ENCODE data around the gene WWP2.
"Not testable (repeated sequence)": the region's sequence is repeated elsewhere in the genome, so short reads cannot be mapped to it uniquely, and the experiment has no call there.

WWP2 gene

GRCh38 chr16:69796285-69797118 lies 34.4 kb downstream of the WWP2 start:
- DNase-seq (ENCODE audit: low read depth), result no peak

DNA sequence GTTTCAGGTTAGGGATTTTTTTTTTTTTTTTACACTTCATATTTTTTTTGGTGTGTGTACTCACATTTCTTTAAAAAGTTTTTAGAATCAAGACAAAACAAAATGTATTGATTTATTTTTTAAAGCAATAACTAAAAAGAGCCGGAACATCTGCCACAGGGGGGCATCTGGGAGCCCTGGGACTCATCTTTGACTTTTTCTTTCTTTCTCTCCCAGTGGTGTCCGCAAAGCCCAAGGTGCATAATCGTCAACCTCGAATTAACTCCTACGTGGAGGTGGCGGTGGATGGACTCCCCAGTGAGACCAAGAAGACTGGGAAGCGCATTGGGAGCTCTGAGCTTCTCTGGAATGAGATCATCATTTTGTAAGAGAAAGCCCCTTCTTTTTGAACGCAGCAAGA lies 36.3 kb downstream of the WWP2 start:
- DNase-seq (ENCODE audit: low read depth), result no peak

GRCh38 chr16:69799611-69800031 lies 37.5 kb downstream of the WWP2 start:
- DNase-seq (ENCODE audit: low read depth), result no peak

DNA sequence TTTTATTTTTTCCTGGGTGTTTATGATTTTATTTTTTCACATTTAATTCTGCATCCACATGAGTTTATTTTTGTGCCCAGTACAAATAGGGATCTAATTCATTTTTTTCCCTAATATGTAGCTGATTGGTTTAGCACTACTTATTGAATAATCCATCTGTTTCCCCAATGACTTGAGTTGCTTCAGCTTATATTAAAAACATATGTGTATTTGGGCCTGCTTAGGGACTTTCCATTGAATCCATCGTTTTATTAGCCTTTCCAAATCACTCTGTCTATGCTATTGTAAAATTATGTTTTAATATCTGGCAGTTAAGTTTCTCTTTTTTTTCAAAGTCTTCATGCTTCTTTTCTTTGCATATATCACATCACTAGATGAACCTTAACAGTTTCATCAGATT lies 42.2 kb downstream of the WWP2 start:
- DNase-seq (ENCODE audit: low read depth), result no peak

DNA sequence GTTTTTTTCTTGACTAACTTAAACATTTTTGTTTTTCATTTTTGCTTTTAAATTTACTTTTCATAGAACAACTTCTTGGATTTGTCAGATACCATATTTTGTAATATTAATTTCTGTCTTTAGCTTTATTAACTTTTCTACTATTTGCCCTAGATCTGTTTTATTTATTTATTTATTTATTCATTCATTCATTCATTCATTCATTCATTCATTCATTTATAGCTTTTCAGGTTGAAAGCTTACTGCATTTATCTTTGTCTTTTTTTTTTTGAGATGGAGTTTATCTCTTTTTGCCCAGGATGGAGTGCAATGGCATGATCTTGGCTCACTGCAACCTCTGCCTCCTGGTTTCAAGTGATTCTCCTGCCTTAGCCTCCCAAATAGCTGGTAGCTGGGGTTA lies 44.6 kb downstream of the WWP2 start:
- not testable (repeated sequence) for DNase-seq (ENCODE audit: low read depth)

GRCh38 chr16:69812688-69813014 lies 50.5 kb downstream of the WWP2 start:
- DNase-seq (ENCODE audit: low read depth), result no peak

- no peak for DNase-seq (ENCODE audit: low read depth)
Measured at GRCh38 chr16:69814078-69814477, 51.9 kb downstream of the WWP2 start.

DNA sequence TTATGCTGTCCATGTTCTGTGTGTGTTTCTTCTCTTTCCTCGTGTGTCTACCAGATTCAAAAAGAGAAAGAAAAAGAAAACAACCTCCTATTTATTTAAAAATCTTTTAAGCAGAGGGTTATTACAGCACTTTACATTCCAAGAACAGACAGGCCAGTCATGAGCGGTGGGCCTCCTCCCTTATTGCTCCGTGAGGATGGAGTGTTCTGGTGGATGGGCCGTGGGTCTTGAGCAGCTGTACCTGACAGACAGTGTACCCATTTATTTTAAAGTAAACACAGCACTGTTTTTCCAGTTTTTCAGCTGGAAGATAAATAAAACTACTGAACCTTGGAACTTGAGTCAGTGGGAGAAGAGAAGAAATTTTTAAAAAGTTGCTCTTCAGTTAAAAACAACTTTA lies 52.4 kb downstream of the WWP2 start:
- no peak for DNase-seq (ENCODE audit: low read depth)

DNA sequence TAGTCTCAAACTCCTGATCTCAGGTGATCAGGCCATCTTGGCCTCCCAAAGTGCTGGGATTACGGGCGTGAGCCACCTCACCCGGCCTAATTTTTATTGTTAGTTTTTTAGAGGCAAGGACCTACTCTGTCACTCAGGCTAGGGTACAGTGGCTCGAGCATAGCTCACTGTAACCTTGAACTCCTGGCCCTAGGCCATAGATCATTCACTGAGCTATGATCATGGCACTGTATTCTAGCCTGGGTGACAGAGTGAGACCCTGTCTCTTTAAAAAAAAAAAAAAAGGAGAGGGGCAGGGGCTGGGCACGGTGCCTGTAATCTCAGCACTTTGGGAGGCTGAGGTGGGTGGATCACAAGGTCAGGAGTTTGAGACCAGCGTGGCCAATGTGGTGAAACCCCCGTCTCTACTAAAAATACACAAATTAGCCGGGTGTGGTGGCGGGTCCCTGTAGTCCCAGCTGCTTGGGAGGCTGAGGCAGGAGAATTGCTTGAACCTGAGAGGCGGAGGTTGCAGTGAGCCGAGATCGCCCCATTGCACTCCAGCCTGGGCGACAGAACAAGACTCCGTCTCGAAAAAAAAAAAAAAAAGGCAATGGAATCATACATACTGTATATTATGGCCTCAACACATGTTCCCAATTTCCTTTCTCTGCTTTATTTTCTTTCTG lies 53.2 kb downstream of the WWP2 start:
- DNase-seq (ENCODE audit: low read depth), result not testable (repeated sequence)

DNA sequence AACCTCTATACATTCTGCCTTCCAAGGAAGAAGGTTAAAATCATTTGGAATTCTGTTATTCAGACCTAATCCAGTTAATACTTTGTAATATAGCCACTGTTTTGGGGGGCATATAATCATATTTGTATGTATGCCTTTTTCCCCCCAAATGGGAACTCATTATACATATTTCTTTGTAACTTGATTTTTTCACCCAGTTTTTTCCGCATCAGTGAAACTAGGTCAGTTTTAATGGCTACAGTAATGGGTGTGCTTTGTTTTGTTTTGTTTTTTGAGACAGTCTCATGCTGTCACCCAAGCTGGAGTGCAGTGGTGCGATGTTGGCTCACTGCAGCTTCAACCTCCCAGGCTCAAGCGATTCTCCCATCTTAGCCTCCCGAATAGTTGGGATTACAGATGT lies 54.9 kb downstream of the WWP2 start:
- no peak for DNase-seq (ENCODE audit: low read depth)

- no peak for DNase-seq (ENCODE audit: low read depth)
Measured at GRCh38 chr16:69818891-69819545, 56.9 kb downstream of the WWP2 start.

DNA sequence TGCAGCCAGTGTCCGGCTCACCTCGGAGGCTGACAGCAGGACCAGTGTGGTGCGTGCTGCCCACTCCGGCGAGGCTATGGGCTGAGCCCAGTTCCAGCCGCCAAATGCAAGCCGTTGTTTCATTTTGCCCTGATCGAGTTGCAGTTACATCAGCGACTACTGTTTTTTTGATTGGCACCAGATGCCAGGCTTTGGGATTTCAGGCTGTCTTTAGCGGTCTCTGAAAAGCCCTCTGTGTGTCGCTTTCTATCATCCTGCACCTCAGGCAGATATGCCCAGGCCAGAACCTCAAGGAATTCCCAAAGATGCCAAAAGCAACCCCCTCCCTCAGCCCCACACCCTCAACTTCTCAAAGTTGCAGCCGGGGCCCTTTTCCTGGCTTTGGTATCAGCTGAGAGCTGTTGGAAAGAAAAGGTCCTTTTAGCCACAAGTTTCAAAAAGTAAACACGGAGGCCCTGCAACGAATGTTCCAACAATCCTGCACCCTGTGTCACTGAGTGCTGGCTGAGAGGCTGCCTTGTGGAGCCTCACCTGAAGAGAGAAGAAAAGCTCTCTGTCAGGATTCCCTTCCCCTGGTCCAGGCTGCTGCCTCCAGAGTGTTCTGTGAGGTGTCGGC lies 58.9 kb downstream of the WWP2 start:
- no peak for DNase-seq (ENCODE audit: low read depth)

- DNase-seq (ENCODE audit: low read depth), result no peak
Measured at GRCh38 chr16:69821844-69822173, 59.7 kb downstream of the WWP2 start.

- DNase-seq (ENCODE audit: low read depth), result no peak
Measured at GRCh38 chr16:69822174-69822935, 60.2 kb downstream of the WWP2 start.

GRCh38 chr16:69823831-69824563 lies 61.9 kb downstream of the WWP2 start:
- no peak for DNase-seq (ENCODE audit: low read depth)

DNA sequence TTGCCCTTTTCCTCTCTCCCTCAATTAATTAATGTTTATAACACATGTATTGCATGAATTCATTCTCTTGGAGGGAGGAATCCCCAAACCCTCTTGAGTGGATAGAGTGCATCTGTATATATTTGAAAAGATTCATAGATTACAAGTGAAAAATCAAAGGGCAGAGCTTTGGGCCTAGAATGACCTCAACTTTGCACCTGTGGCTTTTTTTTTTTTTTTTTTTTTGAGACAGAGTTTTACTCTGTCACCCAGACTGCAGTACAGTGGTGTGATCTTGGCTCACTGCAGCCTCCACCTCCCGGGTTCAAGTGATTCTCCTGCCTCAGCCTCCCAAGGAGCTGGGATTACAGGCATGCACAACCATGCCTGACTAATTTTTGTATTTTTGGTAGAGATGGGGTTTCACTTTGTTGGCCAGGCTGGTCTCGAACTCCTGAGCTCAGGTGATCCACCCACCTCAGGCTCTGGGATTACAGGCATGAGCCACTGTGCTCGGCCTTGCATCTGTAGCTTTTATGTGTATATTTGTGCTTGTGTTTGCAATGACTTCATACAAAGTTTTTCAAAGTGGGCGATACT lies 62.5 kb downstream of the WWP2 start:
- not testable (repeated sequence) for DNase-seq (ENCODE audit: low read depth)

- no peak for DNase-seq (ENCODE audit: low read depth)
Measured at GRCh38 chr16:69827524-69827923, 65.4 kb downstream of the WWP2 start.

- no peak for DNase-seq (ENCODE audit: low read depth)
Measured at GRCh38 chr16:69829338-69829737, 67.2 kb downstream of the WWP2 start.

- no peak for DNase-seq (ENCODE audit: low read depth)
Measured at GRCh38 chr16:69830146-69830533, 68.0 kb downstream of the WWP2 start.

GRCh38 chr16:69830534-69831211 lies 68.5 kb downstream of the WWP2 start:
- no peak for DNase-seq (ENCODE audit: low read depth)

All from activated gamma-delta T cell treated with anti-CD3 and anti-CD28 coated beads, Interleukin-2, amount 50 U/mL, for 16 hours (primary cell).